Measurements from ENCODE around the gene BCL7A. TPM values are rescaled to one million over a fixed set of nuclear protein-coding genes. Genes with fewer than 3 reads are reported as not detected.

Gene BCL7A
- total and polyA plus RNA-seq, 2 donors (not counting 1 experiment from before 2014, with no cell fraction given), result 71.0 to 75.9 TPM

- POLR2A ChIA-PET, result no interaction called here
- no peak for ATAC-seq (ENCODE audit: low read depth)
- no peak overlapping the region for H3K4me3 Mint-ChIP-seq
Observed at GRCh38 chr12:121976950-121977349, 44.7 kb upstream of the BCL7A start.

More at GRCh38 chr12:121976950-121977349, 44.7 kb upstream of the BCL7A start:
- Histone ChIP-seq H3K4me2 (replicated peaks; ENCODE audit: low read depth, low read length, poor library complexity, severe bottlenecking) (no peak overlapping the region), H3K27ac (ENCODE audit: low read length in 2 of 2) (no peak overlapping the region), H3K36me3 (replicated peaks in 1 of 2; ENCODE audit: control extremely low read depth in 1 of 2, control insufficient read depth in 1 of 2, extremely low read depth in 1 of 2, insufficient read depth in 2 of 2, low read length in 1 of 2) (no peaks in the 10 kb centered on the region), H3K79me2 (ENCODE audit: control insufficient read depth, insufficient read depth, low read length) (no peaks in the 10 kb centered on the region), H3K27me3 (replicated peaks in 1 of 4; ENCODE audit: control extremely low read depth in 1 of 4, control insufficient read depth in 3 of 4, insufficient read depth in 4 of 4, low read length in 3 of 4) (no peaks in the 10 kb centered on the region), H4K20me1 (ENCODE audit: control insufficient read depth, insufficient read depth, low read length, poor library complexity, severe bottlenecking) (no peaks in the 10 kb centered on the region), H3K4me3 (ENCODE audit: control extremely low read depth in 1 of 5, extremely low read depth in 1 of 5, insufficient read depth in 1 of 5, low read depth in 2 of 5, low read length in 4 of 5) (no peak overlapping the region), H3K4me1 (ENCODE audit: control insufficient read depth in 2 of 2, insufficient read depth in 2 of 2, low read length in 2 of 2) (peaks cover 33 to 35% of the 10 kb centered on the region in 2 donors), H3K9ac (ENCODE audit: low read length) (no peak overlapping the region), H2AFZ (ENCODE audit: insufficient read depth, low read depth, low read length, poor library complexity, severe bottlenecking) (no peak overlapping the region), H3K9me3 (ENCODE audit: control extremely low read depth in 1 of 3, control insufficient read depth in 2 of 3, insufficient read depth in 1 of 3, low read length in 2 of 3) (peaks cover 0 to 10% (median 9%) of the 10 kb centered on the region in 3 donors)
- Mint-ChIP-seq H3K9me3 (ENCODE audit: insufficient read depth) (peaks cover 3% of the 10 kb centered on the region), H3K27ac (no peak overlapping the region), H3K27me3 (no peaks in the 10 kb centered on the region), H3K4me1 (peaks cover 28% of the 10 kb centered on the region)
- CTCF ChIA-PET, result no interaction called here
- DNase-seq, result no peak
- WGBS (ENCODE audit: insufficient coverage), result 94% methylated on average over 3 of the region's 5 CpGs
- intact Hi-C loops (cut with micrococcal nuclease), result no loop called here
- TF ChIP-seq CTCF (IDR thresholded peaks at IDR 0.05), result no peak

Data from B cell (primary cell).